GM20431 (cell line): Measurements from ENCODE around the gene MYLIP.

Experiments used
- in situ Hi-C: fragments of 300-500 bp; cut with MseI, MboI; formaldehyde crosslinking; loops from one replicate; pipeline ENCODE4 v1.15.0; 2020; ENCODE audit warnings: low sequenced_read_pairs; ENCODE audit not compliant: unreplicated experiment

MYLIP gene

DNA sequence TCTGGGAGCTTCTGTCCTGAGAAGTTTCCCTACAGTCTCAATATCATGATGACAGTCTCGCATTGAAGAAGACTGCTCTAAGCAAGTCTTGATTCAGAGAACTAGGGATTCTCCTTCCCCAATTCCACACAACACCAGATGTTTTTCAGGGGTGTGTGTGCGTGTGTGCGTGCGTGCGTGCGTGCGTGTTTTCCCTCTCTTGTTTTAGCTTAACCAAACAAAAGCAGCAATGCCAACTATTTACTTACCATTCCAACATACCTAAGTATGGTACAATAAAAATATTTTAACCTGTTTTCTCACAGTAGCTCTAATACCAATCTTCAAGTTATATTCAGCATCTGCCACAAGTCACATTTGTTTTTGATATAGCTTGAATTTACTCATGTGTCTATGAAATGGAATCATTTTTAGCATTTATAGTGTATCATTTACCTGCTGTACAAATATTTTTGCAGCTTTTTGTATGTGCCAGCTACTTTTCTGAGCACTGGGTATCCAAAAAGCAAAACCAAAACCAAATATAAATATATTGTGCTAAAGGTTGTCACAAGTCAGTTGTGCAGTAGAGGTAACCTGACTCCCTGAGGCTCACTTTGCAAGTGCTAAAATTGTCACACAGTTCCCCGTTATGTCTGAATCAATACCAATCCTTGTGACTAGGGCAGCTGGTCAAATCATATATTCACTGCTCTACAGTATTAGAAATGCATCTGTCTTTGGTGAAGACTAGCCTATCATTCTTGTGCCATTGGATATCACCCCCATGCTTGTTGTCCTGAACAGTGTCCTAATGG lies 21.7 kb upstream of the MYLIP start:
- in situ Hi-C loops = no loop called here

DNA sequence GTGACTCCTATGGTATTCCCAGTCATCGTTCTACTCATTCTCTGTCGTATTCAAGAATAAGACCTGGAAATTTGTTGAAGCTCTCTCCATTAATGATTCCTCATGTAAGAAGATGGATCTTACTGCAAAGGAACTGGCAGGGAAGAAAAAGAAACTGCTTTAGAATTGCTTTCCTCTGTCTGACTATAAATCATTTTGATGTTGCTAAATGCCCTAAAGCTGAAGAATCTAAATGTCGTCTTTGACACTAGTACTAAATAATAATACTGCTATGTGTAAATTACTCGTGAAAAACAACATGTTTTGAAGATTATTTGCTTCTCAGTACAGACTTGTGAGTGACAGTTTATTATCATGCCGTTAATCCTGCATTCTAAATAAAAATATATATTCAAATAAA lies 20.5 kb upstream of the MYLIP start:
- in situ Hi-C loops = no loop called here

DNA sequence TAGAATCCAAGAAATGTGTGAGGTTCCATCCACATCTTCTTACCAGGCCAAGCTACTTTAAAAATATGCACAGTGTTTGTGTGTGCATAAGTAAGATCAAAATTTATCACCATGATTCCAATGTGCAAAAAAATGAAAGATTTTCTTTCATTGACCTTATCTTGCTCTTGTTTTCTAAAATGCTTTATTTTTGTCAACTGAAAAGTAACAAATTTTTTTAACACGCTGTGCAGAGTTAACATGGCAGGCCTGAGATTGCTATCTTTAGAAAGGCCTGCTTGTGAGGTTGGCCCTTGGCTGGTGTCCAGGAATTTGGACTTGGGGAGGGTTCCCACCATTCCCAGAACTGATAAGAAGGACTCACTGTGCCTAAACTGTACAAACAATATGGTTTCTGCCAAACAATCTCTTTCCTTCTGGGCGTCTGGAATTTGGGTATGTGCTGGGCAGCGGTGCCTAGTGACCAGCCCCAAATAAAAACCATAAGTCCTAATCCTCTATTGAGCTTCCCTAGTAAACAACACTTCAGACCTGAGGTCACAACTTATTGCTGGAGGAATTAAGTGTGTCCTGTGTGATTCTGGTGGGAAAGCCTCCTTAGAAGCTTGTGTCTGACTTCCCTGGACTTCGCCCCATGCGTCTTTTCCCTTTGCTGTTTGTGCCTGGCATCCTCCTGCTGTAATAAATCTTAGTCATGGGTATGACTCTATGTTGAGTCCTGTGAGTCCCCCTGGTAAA lies 19.8 kb upstream of the MYLIP start:
- in situ Hi-C loops = no loop called here

DNA sequence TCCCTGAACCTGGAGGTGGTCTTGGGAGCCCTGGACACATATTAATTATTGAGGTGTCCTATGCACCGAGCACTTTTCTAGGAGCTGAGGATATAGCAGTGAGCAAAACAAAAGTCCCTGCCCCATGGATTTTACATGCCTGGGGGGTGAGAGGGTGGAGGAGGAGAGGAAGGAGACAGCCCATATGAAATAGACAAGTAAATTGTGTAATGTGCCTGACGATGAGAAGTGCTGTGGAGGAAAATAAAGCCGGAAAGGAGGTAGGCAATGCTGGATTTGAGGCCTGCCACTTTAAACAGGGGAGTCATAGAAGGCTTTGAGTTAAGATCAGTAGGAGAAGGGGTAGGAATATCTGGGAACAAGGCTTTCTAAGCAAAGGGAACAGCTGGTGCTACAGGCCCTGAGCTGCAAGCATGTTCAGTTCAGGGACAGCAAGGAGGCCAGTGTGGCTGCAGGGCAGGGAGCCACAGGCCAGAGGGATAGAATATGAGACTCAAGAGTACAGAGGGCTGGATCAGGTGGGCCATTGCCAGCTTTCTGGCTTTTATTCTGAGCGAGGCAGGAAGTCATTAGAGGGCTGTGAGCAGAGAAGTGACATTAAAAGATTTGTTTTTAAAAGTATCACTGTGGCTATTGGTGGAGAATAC lies 19.1 kb upstream of the MYLIP start:
- in situ Hi-C loops = no loop called here

DNA sequence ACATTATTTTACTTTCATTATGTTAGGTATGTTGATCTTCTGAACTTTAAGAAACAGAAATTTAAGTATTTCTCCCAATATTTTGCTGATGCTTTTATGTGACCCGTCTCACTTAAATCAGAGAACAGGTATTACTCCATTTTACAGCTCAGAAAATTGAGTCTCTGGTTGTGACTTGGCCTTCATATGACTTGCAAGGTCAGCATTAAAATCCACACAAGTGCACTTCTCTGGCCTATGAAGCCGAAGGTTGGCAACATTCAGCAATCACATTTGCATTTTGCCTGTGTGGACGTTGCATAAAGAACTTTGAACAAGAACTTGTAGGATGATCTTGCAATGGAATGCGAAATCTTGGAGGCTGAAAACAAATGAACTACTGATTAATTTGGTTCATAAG lies 10.1 kb upstream of the MYLIP start:
- in situ Hi-C loops = no loop called here

DNA sequence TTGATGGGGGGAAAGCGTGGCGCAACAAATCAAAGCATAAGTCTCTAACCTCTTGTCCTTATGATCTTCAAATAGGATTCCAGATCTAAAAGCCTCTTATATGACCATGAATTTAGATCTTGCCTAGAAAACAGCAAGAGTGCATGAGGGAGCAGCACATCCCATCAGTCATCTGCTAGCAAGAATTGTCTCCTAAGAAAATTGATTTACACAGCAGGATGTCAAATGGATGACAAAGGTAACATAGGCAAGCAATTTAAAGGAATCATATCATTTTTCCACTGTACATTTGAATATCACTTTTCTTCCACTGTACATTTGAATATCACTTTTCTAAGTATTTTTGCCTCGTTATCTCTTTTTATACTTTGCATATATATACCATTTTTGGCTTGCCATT lies 7.5 kb upstream of the MYLIP start:
- in situ Hi-C loops = no loop called here

DNA sequence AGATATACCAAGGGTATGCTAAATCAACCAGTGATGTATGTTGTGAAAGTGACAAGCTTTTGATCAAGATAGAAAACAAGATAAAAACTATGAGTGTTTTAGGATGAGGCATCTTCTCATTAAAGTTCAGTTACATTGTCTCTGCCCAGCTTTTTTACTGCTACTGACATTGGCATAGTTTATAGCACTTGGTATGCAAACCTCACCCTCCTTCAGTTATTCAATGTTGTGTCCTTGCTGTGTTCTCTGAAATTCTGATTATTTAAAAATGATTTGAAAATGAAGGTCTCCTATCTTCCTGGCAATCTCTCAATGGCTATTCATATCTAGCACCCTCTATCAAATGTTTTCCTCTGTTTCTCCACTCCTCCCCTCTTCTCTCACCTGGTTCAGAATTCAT lies 6.7 kb upstream of the MYLIP start:
- in situ Hi-C loops = no loop called here

DNA sequence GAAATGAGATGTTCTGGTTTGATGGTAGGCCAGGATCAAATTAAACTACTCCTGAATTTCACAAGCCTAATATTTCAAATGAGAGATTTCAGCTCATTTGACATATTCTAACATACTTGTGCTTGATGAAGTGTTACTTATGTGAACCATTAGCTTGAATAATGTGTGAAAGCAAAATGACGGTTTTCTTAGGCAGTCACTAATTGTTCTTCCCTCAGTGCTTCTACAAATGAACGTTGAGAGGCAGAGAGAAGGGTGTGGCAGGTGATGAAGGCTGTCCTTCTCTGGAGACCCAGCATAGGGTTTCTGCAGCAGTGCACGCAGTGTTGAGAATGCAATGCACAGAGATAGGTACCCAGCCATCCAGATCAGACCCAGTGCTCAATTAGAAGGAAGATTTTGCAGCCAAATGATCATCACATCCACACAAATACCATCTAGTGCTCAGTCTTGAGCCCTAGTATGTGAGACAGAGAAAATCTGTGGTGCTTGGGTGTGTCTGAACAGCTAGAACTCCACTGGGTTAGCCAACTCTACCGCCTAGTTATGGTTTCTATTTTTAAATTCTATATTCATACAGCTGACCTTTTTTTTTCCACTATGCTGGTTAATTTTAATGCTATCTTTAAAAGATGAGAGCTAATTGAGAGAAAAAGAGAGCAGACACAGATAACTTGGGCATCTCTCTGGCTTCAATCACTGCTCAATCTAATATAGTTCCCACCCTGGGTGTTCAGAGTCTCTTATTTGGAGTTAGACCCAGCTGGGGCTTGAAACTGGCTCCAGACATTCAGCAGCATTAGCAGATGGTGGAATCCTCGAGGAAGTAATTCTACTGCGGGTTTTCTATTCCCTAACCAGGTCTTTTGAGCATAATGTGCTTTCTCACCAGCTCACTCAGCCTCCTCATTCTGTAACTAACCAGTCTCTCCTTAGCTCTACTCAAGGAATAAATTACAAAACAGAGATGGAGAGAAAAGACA lies 4.4 kb upstream of the MYLIP start:
- in situ Hi-C loops = no loop called here

DNA sequence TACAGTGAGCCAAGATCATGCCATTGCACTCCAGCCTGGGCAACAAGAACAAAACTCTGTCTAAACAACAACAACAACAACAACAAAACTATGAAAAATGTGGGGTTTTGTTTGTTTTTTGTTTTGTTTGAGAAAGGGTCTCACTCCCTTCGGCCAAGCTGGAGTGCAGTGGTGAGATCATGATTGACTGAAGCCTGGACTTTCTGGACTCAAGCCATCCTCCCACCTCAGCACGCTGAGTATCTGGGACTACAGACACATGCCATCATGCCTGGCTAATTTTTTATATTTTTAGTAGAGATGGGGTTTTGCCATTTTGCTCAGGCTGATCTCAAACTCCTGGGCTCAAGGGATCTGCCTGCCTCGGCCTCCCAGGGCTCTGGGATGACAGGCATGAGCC lies 2.8 kb upstream of the MYLIP start:
- in situ Hi-C loops = no loop called here

DNA sequence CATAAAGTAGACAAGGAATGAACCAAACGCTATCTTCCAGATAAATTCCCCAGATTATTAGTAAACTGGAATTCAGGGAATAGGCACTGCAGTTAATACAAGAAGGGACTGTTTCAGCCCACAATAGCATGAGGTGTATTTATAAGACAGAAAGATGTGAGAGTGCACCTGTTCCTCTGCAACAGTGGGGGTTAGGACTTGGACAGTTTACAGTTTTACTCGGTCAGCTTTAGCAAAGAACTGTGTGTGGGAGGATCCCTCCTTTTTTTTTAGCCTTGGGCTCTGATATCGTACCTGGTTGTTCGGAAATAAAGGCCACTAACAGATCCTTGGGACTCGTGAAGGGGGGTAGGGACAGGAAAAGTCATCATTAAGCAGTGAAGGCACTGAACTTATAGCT lies 2.0 kb upstream of the MYLIP start:
- in situ Hi-C loops = no loop called here

DNA sequence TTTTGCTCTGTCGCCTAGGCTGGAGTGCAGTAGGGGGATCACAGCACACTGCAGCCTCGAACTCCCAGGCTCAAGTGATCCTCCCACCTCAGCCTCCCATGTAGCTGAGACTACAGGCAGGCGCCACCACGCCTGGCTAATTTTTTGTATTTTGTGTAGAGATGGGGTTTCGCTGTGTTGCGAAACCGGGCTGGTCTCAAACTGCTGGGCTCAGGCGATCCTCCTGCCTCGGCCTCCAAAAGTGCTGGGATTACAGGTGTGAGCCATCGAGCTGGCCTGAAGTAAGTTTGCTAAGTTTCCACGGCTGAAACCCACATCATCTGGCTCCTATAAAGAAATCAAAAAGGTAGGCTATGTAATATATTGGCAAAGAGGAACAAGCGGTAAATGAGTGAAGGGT lies 1.4 kb upstream of the MYLIP start:
- in situ Hi-C loops = no loop called here

DNA sequence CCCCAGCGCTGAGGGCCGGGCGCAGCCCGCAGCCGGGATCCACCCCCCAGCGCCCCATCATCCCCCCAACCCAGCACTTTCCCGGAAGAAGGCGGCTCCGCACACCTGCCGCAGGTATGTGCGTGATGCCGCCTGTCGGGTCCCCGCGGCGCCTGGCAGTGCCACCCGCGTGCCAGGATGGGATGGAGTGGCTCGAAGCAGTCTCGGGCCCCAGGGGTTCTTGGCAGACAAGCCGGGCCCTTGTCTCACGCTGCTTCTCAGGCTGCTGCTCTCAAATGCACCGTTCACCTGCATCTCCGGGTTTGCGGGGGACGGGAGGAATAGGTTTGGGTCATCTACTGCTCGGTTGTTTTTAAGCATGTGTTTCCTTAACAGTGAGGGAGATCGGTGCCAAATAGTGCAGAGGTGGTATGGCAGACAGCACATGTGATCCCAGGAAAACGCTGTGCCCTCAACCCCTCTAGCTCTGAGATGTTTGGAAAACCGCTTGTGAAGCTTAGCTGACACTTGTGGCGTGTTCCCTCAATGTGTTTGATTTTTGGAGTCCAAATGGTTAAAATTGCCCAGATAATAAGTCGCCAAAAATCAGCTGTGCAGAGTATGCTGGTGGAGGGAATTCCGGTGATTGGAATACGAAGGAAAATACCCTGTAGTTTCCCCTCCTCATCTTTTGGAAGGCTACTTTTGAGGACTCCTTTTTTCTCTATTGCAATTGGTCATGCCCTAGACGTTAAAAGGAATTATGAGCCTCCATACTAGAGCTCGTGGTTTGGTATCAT lies 926 bp downstream of the MYLIP start:
- in situ Hi-C loops = no loop called here

DNA sequence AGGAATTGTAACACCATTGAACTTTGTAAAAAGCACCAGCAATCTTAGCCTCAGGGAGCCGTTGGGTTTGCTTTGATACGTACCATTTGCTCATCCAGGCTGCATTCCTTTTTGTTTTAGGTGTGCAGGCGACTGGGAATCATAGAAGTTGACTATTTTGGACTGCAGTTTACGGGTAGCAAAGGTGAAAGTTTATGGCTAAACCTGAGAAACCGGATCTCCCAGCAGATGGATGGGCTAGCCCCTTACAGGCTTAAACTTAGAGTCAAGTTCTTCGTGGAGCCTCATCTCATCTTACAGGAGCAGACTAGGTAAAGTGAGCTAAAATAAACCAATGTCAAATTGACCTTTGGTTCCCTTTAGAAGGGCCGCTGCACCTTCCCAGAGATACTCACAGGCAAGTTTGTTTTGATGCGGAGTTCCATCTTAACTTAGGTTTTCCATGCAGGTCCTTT lies 1.6 kb downstream of the MYLIP start:
- in situ Hi-C loops = no loop called here

DNA sequence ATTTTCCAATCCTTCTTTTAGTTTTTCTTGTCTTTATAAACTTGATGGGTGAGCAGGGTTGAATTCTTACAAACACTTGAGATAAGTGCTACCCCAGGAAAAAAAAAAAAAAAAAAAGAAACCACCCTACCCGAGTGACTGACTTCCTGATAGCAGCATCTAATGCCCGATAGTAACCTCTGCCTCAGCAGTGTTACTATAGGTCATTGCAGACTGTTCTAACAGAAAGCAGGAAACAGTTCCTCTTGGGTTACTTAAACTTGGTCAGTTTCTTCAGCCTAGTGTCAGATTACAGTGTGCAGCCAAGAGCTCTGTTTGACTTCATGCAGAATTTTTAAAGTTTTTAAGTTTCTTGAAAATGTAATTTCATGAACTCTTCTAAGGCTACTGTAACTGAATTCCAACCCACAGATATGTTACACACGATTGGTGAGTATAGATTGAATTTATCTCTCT lies 2.1 kb downstream of the MYLIP start:
- in situ Hi-C loops = no loop called here

DNA sequence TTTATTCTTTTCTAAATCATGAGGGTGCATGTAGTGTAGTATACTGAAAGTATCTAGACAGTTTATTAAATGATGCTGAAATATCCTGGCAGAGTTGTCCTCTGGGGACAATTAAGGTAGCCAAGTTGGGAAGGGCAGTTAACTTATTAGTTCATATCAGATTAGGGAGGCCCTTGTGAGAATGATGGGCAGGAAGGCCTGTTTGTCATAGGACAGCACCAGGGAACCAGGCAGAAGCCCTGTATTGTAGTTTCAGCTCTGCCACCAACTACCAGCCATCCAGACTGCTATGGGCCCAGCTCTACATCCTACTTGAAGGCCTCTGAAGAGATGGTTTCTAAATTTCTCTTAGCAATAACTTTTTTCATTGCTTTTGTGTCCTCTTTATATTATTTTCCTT lies 4.0 kb downstream of the MYLIP start:
- in situ Hi-C loops = no loop called here

DNA sequence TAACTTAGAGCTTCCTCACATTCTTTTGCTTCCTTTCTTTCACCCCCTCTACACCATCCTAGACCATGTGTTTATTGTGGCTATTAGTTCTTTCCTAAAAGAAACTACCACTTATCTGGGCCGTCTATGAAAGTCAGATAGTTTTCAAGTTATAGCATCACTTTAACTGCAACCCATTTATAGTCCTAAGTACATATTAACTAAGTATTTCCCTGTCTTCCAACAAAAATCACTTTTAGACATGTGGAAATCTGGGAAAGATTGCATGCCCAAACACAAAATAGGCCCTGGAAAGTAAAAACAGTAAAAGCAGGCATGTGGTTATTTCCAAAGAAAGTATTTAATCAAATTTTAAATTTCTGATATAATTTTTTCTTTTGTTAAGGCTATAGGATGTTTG lies 5.5 kb downstream of the MYLIP start:
- in situ Hi-C loops = no loop called here

DNA sequence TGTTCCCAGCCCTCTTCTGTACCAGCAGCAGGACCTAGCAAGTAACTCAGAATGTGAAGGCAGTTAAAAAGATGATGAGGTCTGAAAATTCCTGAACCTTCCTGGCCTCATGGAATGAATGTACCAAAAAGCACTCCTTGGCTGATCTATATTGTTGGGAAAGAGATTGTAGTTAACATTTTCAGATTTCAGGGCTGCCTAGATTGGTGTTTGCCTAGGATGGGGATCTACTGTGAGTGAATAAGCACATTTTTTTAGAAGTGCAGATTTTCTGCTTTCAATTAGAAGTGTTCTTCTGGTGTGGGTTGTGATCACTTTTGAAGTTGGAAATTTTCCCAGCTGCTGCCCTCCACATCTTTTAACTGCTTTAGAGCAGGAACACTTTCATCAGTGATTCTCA lies 6.2 kb downstream of the MYLIP start:
- in situ Hi-C loops = no loop called here

DNA sequence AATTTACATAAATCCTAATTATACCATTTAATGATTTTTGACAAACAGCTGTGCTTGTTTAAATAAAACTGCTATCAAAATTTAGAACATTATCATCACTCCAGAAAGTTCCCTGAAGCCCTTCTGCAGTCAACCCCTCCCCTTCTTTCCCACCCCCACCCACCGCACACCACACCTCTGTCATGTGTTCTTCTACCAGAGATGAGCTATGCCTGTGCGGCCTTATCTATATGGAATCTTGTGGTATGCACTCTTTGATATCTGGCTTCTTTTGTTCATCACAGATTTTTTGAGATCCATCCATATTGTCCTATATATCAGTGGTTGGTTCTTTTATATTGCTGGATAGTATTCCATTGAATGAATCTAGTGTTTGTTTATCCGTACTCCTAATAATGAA lies 7.2 kb downstream of the MYLIP start:
- in situ Hi-C loops = no loop called here
